AG04449 (cell line): ENCODE data around the gene RBPMS2.

Experiments used
- CTCF ChIA-PET: fragments of 350-600 bp; formaldehyde crosslinking; extraction: SDS; loops from one replicate; lab custom pipeline; 2021; ENCODE audit warnings: antibody characterized with exemption; lab: Yijun Ruan, JAX
- POLR2A ChIA-PET: fragments of 400-600, 350-600 bp; formaldehyde crosslinking; extraction: SDS; loops from one replicate; lab custom pipeline; 2020; ENCODE audit warnings: antibody characterized with exemption, inconsistent platforms; lab: Yijun Ruan, JAX
- DNase-seq: peaks from one replicate; pipeline ENCODE4 v3.0.0-alpha.2; 2010; ENCODE audit warnings: low read depth, low spot score
- H3K4me3 ChIP-seq: 2 replicates; pipeline ENCODE4 v1.5.1; 2011; ENCODE audit warnings: low read depth, mild to moderate bottlenecking, control low read depth, low read length
- CTCF ChIP-seq: IDR thresholded peaks from one replicate; pipeline ENCODE4 v1.5.1; 2011; ENCODE audit warnings: mild to moderate bottlenecking, moderate library complexity, low read length, control low read depth, inconsistent platforms; ENCODE audit not compliant: insufficient read depth; ENCODE audit errors: missing control alignments

RBPMS2 gene

GRCh38 chr15:64705006-64705405, 70.4 kb downstream of the RBPMS2 start:
- no peak for DNase-seq
- ChIA-PET CTCF (interaction anchor here (0.9 to 6.3 kb wide), 5 partner anchors 10 to 35 kb away, joined by 3 to 40 read pairs (median 5); no protein-coding TSS in a partner anchor), POLR2A (no interaction called here)
- no peak for TF ChIP-seq CTCF
- H3K4me3 ChIP-seq, result no peak overlapping the region

- DNase-seq, result no peak
- peak overlapping the region; percentile 76 for H3K4me3 ChIP-seq
- ChIA-PET POLR2A (interaction anchor here (0.6 kb wide), 1 partner anchor 348 kb away, joined by 3 read pairs; no protein-coding TSS in a partner anchor), CTCF (interaction anchor here (6.3 kb wide), 1 partner anchor 26 kb away, joined by 40 read pairs; no protein-coding TSS in a partner anchor)
- no peak for TF ChIP-seq CTCF
Measured at GRCh38 chr15:64703632-64703959, 71.8 kb downstream of the RBPMS2 start.

GRCh38 chr15:64702816-64703631, 72.4 kb downstream of the RBPMS2 start:
- TF ChIP-seq CTCF, result no peak
- CTCF ChIA-PET, result interaction anchor here (6.3 to 10.6 kb wide), 2 partner anchors 20 to 26 kb away, joined by 40 to 127 read pairs; no protein-coding TSS in a partner anchor
- POLR2A ChIA-PET, result interaction anchor here (0.6 kb wide), 1 partner anchor 348 kb away, joined by 3 read pairs; no protein-coding TSS in a partner anchor
- peak; percentile 26 for DNase-seq
- H3K4me3 ChIP-seq, result peak overlapping the region; percentile 91

- peak overlapping the region; percentile 91 for H3K4me3 ChIP-seq
- ChIA-PET POLR2A (interaction anchor here (0.6 to 1.0 kb wide), 2 partner anchors 10 to 164 kb away, joined by 4 read pairs; no protein-coding TSS in a partner anchor), CTCF (interaction anchor here (1.0 to 10.6 kb wide), 4 partner anchors 16 to 109 kb away, joined by 4 to 127 read pairs (median 22); no protein-coding TSS in a partner anchor)
- no peak for DNase-seq
- TF ChIP-seq CTCF, result no peak
Measured at GRCh38 chr15:64701482-64702184, 73.8 kb downstream of the RBPMS2 start.

- ChIA-PET POLR2A (interaction anchor here (0.6 to 1.0 kb wide), 2 partner anchors 9 to 165 kb away, joined by 4 read pairs; no protein-coding TSS in a partner anchor), CTCF (interaction anchor here (1.9 to 10.6 kb wide), 3 partner anchors 18 to 109 kb away, joined by 6 to 127 read pairs (median 39); no protein-coding TSS in a partner anchor)
- TF ChIP-seq CTCF, result no peak
- no peak for DNase-seq
- H3K4me3 ChIP-seq, result peak overlapping the region; percentile 91
Measured at GRCh38 chr15:64701051-64701450, 74.3 kb downstream of the RBPMS2 start.
